MG63 (cell line): ENCODE results near the gene MMP1. TPM values are rescaled to one million over a fixed set of nuclear protein-coding genes. Genes with fewer than 3 reads are reported as not detected.

Source experiments
- DNase-seq: peaks from one replicate; pipeline ENCODE4 v3.0.0-alpha.2; 2020
- H3K27me3 ChIP-seq: fragments of 250-450 bp; sonication (Bioruptor Pico); 2 replicates; pipeline ENCODE4 v1.5.1; 2020; ENCODE audit warnings: mild to moderate bottlenecking, moderate library complexity
- H3K36me3 ChIP-seq: fragments of 250-450 bp; sonication (Bioruptor Pico); 2 replicates; pipeline ENCODE4 v1.5.1; 2020; ENCODE audit warnings: mild to moderate bottlenecking, moderate library complexity
- H3K4me3 ChIP-seq: fragments of 250-450 bp; sonication (Bioruptor Pico); 2 replicates; pipeline ENCODE4 v1.5.1; 2020; ENCODE audit warnings: mild to moderate bottlenecking, moderate library complexity
- H3K9me3 ChIP-seq: fragments of 250-450 bp; sonication (Bioruptor Pico); 2 replicates; pipeline ENCODE4 v1.5.1; 2020; ENCODE audit warnings: mild to moderate bottlenecking, moderate library complexity
- total RNA-seq: library from RNA; depleted of rRNA; stranded (reverse); fragments of >200 nt; shearing (Covaris generic); gene quantifications from 2 replicates; pipeline ENCODE4 v1.2.3, GENCODE V29; 2014; ENCODE audit warnings: low replicate concordance; rRNA removed

Gene MMP1
- total RNA-seq: not detected in 2 replicates

GRCh38 chr11:102798012-102798746 is at the start of gene MMP1:
Gene MMP1, minus strand, starts transcription at chr11:102798160. Its CDS starts 68 bp downstream, at chr11:102798092.
- peak; percentile 27 for DNase-seq
- H3K36me3 ChIP-seq: no peaks in the 10 kb centered on the region
- no peaks in the 10 kb centered on the region for H3K9me3 ChIP-seq
- no peak within 1 kb of the TSS for H3K4me3 ChIP-seq
- no peaks in the 10 kb centered on the region for H3K27me3 ChIP-seq

- H3K9me3 ChIP-seq: no peaks in the 10 kb centered on the region
- H3K27me3 ChIP-seq: no peaks in the 10 kb centered on the region
- no peak overlapping the region for H3K4me3 ChIP-seq
- no peaks in the 10 kb centered on the region for H3K36me3 ChIP-seq
- DNase-seq: no peak
Observed at GRCh38 chr11:102846292-102846691, 48.3 kb upstream of the MMP1 start.

GRCh38 chr11:102843489-102843888 is 45.5 kb upstream of the MMP1 start, which contains the start of gene MMP3:
Gene MMP3, minus strand, starts transcription at chr11:102843609. Its CDS starts 63 bp downstream, at chr11:102843546.
- Histone ChIP-seq H3K27me3 (no peaks in the 10 kb centered on the region), H3K9me3 (no peaks in the 10 kb centered on the region), H3K36me3 (no peaks in the 10 kb centered on the region), H3K4me3 (no peak within 1 kb of the TSS)
- peak; percentile 67 for DNase-seq

- Histone ChIP-seq H3K36me3 (no peaks in the 10 kb centered on the region), H3K27me3 (no peaks in the 10 kb centered on the region), H3K9me3 (no peaks in the 10 kb centered on the region), H3K4me3 (no peak overlapping the region)
- no peak for DNase-seq
Observed at GRCh38 chr11:102842930-102843329, 45.0 kb upstream of the MMP1 start.

- Histone ChIP-seq H3K36me3 (no peaks in the 10 kb centered on the region), H3K4me3 (no peak overlapping the region), H3K9me3 (no peaks in the 10 kb centered on the region), H3K27me3 (no peaks in the 10 kb centered on the region)
- DNase-seq: no peak
Observed at GRCh38 chr11:102840018-102840417, 42.1 kb upstream of the MMP1 start.

GRCh38 chr11:102837646-102838045 is 39.7 kb upstream of the MMP1 start:
- H3K9me3 ChIP-seq: no peaks in the 10 kb centered on the region
- H3K36me3 ChIP-seq: no peaks in the 10 kb centered on the region
- no peaks in the 10 kb centered on the region for H3K27me3 ChIP-seq
- H3K4me3 ChIP-seq: no peak overlapping the region
- DNase-seq: no peak

- Histone ChIP-seq H3K27me3 (no peaks in the 10 kb centered on the region), H3K4me3 (no peak overlapping the region), H3K36me3 (no peaks in the 10 kb centered on the region), H3K9me3 (no peaks in the 10 kb centered on the region)
- DNase-seq: no peak
Observed at GRCh38 chr11:102837156-102837555, 39.2 kb upstream of the MMP1 start.

- no peaks in the 10 kb centered on the region for H3K9me3 ChIP-seq
- DNase-seq: peak; percentile 26
- no peak overlapping the region for H3K4me3 ChIP-seq
- H3K27me3 ChIP-seq: no peaks in the 10 kb centered on the region
- H3K36me3 ChIP-seq: no peaks in the 10 kb centered on the region
Observed at GRCh38 chr11:102836290-102836875, 38.4 kb upstream of the MMP1 start.

- no peaks in the 10 kb centered on the region for H3K27me3 ChIP-seq
- DNase-seq: no peak
- no peaks in the 10 kb centered on the region for H3K36me3 ChIP-seq
- no peaks in the 10 kb centered on the region for H3K9me3 ChIP-seq
- H3K4me3 ChIP-seq: no peak overlapping the region
Observed at GRCh38 chr11:102833731-102834130, 35.8 kb upstream of the MMP1 start.

GRCh38 chr11:102832612-102833011 is 34.7 kb upstream of the MMP1 start:
- H3K4me3 ChIP-seq: no peak overlapping the region
- DNase-seq: no peak

GRCh38 chr11:102831489-102832440 is 33.8 kb upstream of the MMP1 start:
- H3K9me3 ChIP-seq: no peaks in the 10 kb centered on the region
- H3K36me3 ChIP-seq: no peaks in the 10 kb centered on the region
- no peaks in the 10 kb centered on the region for H3K27me3 ChIP-seq
- peak overlapping the region; percentile 22 for H3K4me3 ChIP-seq
- DNase-seq: peak; percentile 68

More at GRCh38 chr11:102832612-102833011, 34.7 kb upstream of the MMP1 start:
- no peaks in the 10 kb centered on the region for H3K9me3 ChIP-seq
- no peaks in the 10 kb centered on the region for H3K27me3 ChIP-seq
- no peaks in the 10 kb centered on the region for H3K36me3 ChIP-seq

- no peak overlapping the region for H3K4me3 ChIP-seq
- H3K36me3 ChIP-seq: no peaks in the 10 kb centered on the region
Observed at GRCh38 chr11:102831128-102831488, 33.1 kb upstream of the MMP1 start.

GRCh38 chr11:102830001-102830727 is 32.2 kb upstream of the MMP1 start:
- Histone ChIP-seq H3K9me3 (0 out of 2 replicates have a peak, but pooled peaks cover 2% of the 10 kb centered on the region), H3K4me3 (no peak overlapping the region)
- DNase-seq: no peak

More at GRCh38 chr11:102831128-102831488, 33.1 kb upstream of the MMP1 start:
- H3K9me3 ChIP-seq: 0 out of 2 replicates have a peak, but pooled peaks cover 1% of the 10 kb centered on the region
- H3K27me3 ChIP-seq: no peaks in the 10 kb centered on the region
- no peak for DNase-seq

GRCh38 chr11:102829316-102830000 is 31.5 kb upstream of the MMP1 start:
- H3K9me3 ChIP-seq: 0 out of 2 replicates have a peak, but pooled peaks cover 2% of the 10 kb centered on the region
- no peak for DNase-seq
- H3K4me3 ChIP-seq: no peak overlapping the region
- no peaks in the 10 kb centered on the region for H3K27me3 ChIP-seq
- H3K36me3 ChIP-seq: no peaks in the 10 kb centered on the region

More at GRCh38 chr11:102830001-102830727, 32.2 kb upstream of the MMP1 start:
- no peaks in the 10 kb centered on the region for H3K27me3 ChIP-seq
- no peaks in the 10 kb centered on the region for H3K36me3 ChIP-seq

GRCh38 chr11:102824556-102824955 is 26.6 kb upstream of the MMP1 start:
- no peaks in the 10 kb centered on the region for H3K27me3 ChIP-seq
- no peaks in the 10 kb centered on the region for H3K36me3 ChIP-seq
- H3K9me3 ChIP-seq: 0 out of 2 replicates have a peak, but pooled peaks cover 2% of the 10 kb centered on the region
- no peak for DNase-seq
- no peak overlapping the region for H3K4me3 ChIP-seq

GRCh38 chr11:102819491-102819890 is 21.5 kb upstream of the MMP1 start:
- Histone ChIP-seq H3K9me3 (peaks cover 4% of the 10 kb centered on the region; the same call in 1 of the 2 replicates), H3K4me3 (no peak overlapping the region), H3K36me3 (no peaks in the 10 kb centered on the region), H3K27me3 (no peaks in the 10 kb centered on the region)
- DNase-seq: no peak
